Measurements from ENCODE around the gene HBQ1. TPM values are rescaled to one million over a fixed set of nuclear protein-coding genes. Genes with fewer than 3 reads are reported as not detected.

HBQ1 gene
- total RNA-seq, 1 experiment from 2014 or later, result 10.4 TPM

DNA sequence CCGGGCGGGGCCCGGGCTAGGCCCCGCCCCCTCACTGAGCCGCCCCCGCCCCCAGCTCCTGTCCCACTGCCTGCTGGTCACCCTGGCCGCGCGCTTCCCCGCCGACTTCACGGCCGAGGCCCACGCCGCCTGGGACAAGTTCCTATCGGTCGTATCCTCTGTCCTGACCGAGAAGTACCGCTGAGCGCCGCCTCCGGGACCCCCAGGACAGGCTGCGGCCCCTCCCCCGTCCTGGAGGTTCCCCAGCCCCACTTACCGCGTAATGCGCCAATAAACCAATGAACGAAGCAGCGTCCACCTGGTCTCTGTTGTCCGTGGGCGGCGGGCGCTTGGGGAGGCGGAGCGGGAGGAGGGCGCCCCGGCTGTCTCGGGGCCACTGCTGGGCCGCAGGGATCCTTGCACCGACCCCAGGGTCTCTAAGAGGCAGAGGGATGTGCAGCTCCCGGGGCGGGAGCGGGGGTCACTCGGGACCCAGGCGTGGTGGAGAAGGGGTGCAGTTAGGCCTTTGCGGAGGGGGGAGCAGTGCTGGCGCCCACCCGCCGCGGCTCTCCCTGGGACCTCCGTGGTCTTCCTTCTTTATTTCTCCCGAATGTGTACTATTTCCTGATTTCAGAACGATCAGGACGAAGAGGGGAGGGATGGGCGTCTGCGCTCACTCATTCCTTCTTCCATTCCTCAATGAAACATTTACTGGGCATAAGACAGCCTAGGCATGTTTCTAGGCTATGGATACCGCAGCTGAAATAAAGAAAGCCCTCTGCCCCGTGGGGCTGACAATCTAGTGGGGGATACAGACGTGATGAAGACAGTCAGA is 25.8 kb upstream of the HBQ1 start:
- BruUV-seq (replicated peaks), result no TSS peak
- in situ Hi-C loops (cut with HindIII; ENCODE audit: low pct_unique_long_range_greater_than_20kb, low sequenced_read_pairs) (no loop called here), intact Hi-C loops (cut with micrococcal nuclease; ENCODE audit: unreplicated experiment) (no loop called here)
- POLR2A ChIA-PET, result interaction anchor here (0.6 kb wide), 1 partner anchor 97 kb away, joined by 3 read pairs; no protein-coding TSS in a partner anchor
- TF ChIP-seq POLR2AphosphoS5 (IDR thresholded peaks at IDR 0.05; ENCODE audit: low read depth, low read length) (no peak), SIN3A (IDR thresholded peaks at IDR 0.05; ENCODE audit: borderline replicate concordance, insufficient read depth, low read depth, low read length) (no peak), TCF7L2 (IDR thresholded peaks at IDR 0.05; ENCODE audit: low read depth, low read length) (no peak)
- TF ChIP-seq, protein P1, sequence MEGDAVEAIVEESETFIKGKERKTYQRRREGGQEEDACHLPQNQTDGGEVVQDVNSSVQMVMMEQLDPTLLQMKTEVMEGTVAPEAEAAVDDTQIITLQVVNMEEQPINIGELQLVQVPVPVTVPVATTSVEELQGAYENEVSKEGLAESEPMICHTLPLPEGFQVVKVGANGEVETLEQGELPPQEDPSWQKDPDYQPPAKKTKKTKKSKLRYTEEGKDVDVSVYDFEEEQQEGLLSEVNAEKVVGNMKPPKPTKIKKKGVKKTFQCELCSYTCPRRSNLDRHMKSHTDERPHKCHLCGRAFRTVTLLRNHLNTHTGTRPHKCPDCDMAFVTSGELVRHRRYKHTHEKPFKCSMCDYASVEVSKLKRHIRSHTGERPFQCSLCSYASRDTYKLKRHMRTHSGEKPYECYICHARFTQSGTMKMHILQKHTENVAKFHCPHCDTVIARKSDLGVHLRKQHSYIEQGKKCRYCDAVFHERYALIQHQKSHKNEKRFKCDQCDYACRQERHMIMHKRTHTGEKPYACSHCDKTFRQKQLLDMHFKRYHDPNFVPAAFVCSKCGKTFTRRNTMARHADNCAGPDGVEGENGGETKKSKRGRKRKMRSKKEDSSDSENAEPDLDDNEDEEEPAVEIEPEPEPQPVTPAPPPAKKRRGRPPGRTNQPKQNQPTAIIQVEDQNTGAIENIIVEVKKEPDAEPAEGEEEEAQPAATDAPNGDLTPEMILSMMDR (IDR thresholded peaks at IDR 0.05), result no peak
- TF ChIP-seq, protein P2, sequence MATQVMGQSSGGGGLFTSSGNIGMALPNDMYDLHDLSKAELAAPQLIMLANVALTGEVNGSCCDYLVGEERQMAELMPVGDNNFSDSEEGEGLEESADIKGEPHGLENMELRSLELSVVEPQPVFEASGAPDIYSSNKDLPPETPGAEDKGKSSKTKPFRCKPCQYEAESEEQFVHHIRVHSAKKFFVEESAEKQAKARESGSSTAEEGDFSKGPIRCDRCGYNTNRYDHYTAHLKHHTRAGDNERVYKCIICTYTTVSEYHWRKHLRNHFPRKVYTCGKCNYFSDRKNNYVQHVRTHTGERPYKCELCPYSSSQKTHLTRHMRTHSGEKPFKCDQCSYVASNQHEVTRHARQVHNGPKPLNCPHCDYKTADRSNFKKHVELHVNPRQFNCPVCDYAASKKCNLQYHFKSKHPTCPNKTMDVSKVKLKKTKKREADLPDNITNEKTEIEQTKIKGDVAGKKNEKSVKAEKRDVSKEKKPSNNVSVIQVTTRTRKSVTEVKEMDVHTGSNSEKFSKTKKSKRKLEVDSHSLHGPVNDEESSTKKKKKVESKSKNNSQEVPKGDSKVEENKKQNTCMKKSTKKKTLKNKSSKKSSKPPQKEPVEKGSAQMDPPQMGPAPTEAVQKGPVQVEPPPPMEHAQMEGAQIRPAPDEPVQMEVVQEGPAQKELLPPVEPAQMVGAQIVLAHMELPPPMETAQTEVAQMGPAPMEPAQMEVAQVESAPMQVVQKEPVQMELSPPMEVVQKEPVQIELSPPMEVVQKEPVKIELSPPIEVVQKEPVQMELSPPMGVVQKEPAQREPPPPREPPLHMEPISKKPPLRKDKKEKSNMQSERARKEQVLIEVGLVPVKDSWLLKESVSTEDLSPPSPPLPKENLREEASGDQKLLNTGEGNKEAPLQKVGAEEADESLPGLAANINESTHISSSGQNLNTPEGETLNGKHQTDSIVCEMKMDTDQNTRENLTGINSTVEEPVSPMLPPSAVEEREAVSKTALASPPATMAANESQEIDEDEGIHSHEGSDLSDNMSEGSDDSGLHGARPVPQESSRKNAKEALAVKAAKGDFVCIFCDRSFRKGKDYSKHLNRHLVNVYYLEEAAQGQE (IDR thresholded peaks at IDR 0.05; ENCODE audit: insufficient read depth in 1 of 2, low read depth in 2 of 2, low read length in 1 of 2), result no peak
- Histone ChIP-seq H3K9me3 (ENCODE audit: control insufficient read depth, insufficient read depth, low read depth, low read length) (no peaks in the 10 kb centered on the region), H3K4me3 (ENCODE audit: low read depth in 2 of 2, low read length in 2 of 2) (peak overlapping the region; percentile 58 to 59), H3K36me3 (ENCODE audit: control insufficient read depth, insufficient read depth, low read length) (no peaks in the 10 kb centered on the region), H3K27ac (ENCODE audit: low read length) (peak overlapping the region; percentile 26; the same call in 1 of the 2 replicates), H3K27me3 (ENCODE audit: control insufficient read depth, insufficient read depth, low read length) (no peaks in the 10 kb centered on the region), H3K4me1 (ENCODE audit: control insufficient read depth, insufficient read depth, low read length) (peaks cover 4% of the 10 kb centered on the region)
- DNase-seq (ENCODE audit: low read depth, low spot score) (no peak), ATAC-seq (peak; percentile 73)
- CTCF ChIA-PET, result no interaction called here

DNA sequence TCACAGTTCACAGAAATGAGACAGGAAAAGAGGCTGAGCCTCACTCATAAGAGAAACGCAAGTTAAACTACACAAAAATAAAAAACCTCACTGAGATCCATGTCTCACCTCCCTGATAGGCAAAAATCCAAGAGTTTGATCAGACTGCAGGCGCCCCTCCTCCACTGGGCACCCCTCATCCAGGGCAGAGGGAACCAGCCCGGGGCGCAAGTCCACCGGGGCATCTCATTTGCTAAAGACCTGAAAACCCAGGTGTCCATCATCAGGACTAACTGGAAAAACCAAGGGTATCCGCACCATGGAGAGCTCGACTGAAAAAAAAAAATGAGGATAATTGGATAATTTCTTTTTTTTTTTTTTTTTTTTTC is 25.2 kb upstream of the HBQ1 start:
- in situ Hi-C loops (cut with HindIII; ENCODE audit: low pct_unique_long_range_greater_than_20kb, low sequenced_read_pairs), result no loop called here
- Histone ChIP-seq H3K4me3 (ENCODE audit: low read depth in 2 of 2, low read length in 2 of 2) (peak overlapping the region; percentile 58 to 59), H3K27me3 (ENCODE audit: control insufficient read depth, insufficient read depth, low read length) (no peaks in the 10 kb centered on the region), H3K9me3 (ENCODE audit: control insufficient read depth, insufficient read depth, low read depth, low read length) (no peaks in the 10 kb centered on the region), H3K4me1 (ENCODE audit: control insufficient read depth, insufficient read depth, low read length) (peaks cover 4% of the 10 kb centered on the region), H3K36me3 (ENCODE audit: control insufficient read depth, insufficient read depth, low read length) (no peaks in the 10 kb centered on the region), H3K27ac (ENCODE audit: low read length) (no peak overlapping the region; the same call in 1 of the 2 replicates)
- DNase-seq (ENCODE audit: low read depth, low spot score), result no peak
- intact Hi-C loops (cut with micrococcal nuclease; ENCODE audit: unreplicated experiment), result no loop called here
- no TSS peak for BruUV-seq (replicated peaks)
- ATAC-seq, result no peak
- no peak for TF ChIP-seq TCF7L2 (IDR thresholded peaks at IDR 0.05; ENCODE audit: low read depth, low read length)
- TF ChIP-seq, protein P1 (IDR thresholded peaks at IDR 0.05), result no peak
- TF ChIP-seq SIN3A (IDR thresholded peaks at IDR 0.05; ENCODE audit: borderline replicate concordance, insufficient read depth, low read depth, low read length), result no peak
- no peak for TF ChIP-seq POLR2AphosphoS5 (IDR thresholded peaks at IDR 0.05; ENCODE audit: low read depth, low read length)
- TF ChIP-seq, protein P2 (IDR thresholded peaks at IDR 0.05; ENCODE audit: insufficient read depth in 1 of 2, low read depth in 2 of 2, low read length in 1 of 2), result no peak
- ChIA-PET CTCF (interaction anchor here (0.6 kb wide), 1 partner anchor 13 kb away, joined by 3 read pairs; no protein-coding TSS in a partner anchor), POLR2A (interaction anchor here (0.6 kb wide), 1 partner anchor 97 kb away, joined by 3 read pairs; no protein-coding TSS in a partner anchor)

Data from Panc1 (cell line).